ENCODE measurements around the gene CACNA1H.
"Not testable (repeated sequence)": the region's sequence is repeated elsewhere in the genome, so short reads cannot be mapped to it uniquely, and the experiment has no call there.

Gene CACNA1H

DNA sequence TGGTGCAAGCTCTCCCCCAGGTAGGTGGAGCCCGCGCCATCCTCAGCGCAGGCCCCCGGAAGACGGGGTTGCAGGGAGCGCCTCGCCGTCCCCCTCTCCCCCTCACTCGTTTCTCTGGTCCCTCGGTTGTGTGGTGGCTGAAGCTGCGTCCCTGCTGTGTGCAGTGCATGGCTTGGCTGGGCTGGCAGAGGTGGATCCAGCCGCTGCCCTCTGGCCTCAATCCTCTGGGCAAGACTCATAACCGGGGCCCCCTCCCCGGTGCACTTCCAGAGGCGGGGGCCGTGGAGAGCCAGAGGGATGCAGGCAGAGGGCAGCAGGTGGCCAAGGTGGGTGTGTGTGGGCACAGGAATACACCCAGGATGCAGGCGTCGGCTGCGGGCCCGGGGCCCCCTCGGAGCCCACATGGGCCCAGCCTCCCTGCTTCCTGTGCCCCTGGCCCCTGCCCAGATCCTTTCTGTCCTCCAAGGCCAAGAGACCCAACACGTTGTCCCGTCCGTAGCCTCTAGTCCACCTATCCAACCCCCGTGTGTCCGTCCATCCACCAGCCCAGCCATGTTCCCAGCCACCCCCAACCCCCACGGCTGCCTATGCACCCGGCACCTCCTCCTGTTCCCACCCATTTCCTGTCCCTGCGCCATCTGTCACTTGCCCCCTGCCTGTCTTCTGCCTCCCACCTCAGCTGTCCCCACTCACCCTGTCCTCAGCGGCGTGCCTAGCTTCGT lies 62.8 kb downstream of the CACNA1H start:
- DNase-seq, result no peak

GRCh38 chr16:1216296-1216619 lies 63.4 kb downstream of the CACNA1H start:
- no peak for DNase-seq

GRCh38 chr16:1216681-1217400 lies 63.9 kb downstream of the CACNA1H start:
- DNase-seq, result no peak

GRCh38 chr16:1217526-1217925 lies 64.6 kb downstream of the CACNA1H start:
- DNase-seq, result no peak

DNA sequence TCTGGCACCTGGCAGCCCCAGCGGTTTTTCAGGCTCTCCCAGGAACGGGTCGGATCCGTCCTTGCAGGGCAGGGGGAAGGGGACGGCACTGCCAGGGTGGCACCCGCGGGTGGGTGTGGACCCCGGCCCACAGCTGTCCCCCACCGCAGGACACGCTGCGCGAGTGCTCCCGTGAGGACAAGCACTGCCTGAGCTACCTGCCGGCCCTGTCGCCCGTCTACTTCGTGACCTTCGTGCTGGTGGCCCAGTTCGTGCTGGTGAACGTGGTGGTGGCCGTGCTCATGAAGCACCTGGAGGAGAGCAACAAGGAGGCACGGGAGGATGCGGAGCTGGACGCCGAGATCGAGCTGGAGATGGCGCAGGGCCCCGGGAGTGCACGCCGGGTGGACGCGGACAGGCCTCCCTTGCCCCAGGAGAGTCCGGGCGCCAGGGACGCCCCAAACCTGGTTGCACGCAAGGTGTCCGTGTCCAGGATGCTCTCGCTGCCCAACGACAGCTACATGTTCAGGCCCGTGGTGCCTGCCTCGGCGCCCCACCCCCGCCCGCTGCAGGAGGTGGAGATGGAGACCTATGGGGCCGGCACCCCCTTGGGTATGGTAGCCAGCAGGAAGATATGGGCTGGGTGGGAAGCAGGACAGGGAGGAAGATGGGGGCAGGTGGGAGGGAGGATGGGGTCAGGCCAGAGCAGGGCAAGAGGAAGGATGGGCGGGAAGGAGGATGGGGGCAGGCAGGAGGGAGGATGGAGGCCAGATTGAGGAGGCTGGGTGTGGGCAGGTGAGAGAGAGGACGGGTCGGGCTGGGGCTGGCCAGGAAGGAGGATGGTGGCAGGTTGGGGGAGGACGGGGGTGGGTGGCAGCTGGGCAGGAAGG lies 65.4 kb downstream of the CACNA1H start:
- DNase-seq, result no peak

DNA sequence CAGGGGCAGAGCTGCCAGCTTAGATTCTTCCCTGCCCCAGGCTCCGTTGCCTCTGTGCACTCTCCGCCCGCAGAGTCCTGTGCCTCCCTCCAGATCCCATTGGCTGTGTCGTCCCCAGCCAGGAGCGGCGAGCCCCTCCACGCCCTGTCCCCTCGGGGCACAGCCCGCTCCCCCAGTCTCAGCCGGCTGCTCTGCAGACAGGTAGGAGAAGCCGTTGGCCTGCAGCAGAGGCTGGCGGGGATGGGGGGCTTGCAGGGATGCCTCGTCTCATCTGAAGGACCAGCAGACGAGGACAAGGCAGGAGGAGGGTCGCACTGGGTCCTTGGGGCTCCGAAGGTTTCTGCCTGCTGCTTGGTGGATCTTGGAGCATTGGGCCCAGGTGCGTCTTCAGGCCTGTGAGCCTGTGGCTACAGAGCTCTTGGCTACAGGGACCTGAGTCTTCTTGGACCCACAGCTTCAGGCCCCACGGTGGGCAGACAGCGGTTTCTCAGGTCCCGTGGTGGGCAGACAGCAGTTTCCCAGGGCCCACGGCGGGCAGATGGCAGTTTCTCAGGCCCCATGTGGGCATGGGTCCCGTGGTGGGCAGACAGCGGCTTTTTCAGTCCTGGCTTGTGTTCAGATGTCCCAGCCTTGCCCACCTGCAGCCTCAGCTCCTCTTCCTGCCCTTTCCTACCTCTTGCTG lies 66.2 kb downstream of the CACNA1H start:
- DNase-seq, result no peak

- DNase-seq, result no peak
Measured at GRCh38 chr16:1220098-1220728, 67.3 kb downstream of the CACNA1H start.

DNA sequence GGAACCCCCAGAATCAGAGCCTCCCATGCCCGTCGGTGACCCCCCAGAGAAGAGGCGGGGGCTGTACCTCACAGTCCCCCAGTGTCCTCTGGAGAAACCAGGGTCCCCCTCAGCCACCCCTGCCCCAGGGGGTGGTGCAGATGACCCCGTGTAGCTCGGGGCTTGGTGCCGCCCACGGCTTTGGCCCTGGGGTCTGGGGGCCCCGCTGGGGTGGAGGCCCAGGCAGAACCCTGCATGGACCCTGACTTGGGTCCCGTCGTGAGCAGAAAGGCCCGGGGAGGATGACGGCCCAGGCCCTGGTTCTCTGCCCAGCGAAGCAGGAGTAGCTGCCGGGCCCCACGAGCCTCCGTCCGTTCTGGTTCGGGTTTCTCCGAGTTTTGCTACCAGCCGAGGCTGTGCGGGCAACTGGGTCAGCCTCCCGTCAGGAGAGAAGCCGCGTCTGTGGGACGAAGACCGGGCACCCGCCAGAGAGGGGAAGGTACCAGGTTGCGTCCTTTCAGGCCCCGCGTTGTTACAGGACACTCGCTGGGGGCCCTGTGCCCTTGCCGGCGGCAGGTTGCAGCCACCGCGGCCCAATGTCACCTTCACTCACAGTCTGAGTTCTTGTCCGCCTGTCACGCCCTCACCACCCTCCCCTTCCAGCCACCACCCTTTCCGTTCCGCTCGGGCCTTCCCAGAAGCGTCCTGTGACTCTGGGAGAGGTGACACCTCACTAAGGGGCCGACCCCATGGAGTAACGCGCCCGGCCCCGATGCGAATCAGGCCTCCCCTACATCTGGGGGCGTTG lies 68.1 kb downstream of the CACNA1H start:
- no peak for DNase-seq

- no peak for DNase-seq
Measured at GRCh38 chr16:1221628-1222552, 69.0 kb downstream of the CACNA1H start.

- DNase-seq, result no peak
Measured at GRCh38 chr16:1222553-1223354, 69.8 kb downstream of the CACNA1H start.

DNA sequence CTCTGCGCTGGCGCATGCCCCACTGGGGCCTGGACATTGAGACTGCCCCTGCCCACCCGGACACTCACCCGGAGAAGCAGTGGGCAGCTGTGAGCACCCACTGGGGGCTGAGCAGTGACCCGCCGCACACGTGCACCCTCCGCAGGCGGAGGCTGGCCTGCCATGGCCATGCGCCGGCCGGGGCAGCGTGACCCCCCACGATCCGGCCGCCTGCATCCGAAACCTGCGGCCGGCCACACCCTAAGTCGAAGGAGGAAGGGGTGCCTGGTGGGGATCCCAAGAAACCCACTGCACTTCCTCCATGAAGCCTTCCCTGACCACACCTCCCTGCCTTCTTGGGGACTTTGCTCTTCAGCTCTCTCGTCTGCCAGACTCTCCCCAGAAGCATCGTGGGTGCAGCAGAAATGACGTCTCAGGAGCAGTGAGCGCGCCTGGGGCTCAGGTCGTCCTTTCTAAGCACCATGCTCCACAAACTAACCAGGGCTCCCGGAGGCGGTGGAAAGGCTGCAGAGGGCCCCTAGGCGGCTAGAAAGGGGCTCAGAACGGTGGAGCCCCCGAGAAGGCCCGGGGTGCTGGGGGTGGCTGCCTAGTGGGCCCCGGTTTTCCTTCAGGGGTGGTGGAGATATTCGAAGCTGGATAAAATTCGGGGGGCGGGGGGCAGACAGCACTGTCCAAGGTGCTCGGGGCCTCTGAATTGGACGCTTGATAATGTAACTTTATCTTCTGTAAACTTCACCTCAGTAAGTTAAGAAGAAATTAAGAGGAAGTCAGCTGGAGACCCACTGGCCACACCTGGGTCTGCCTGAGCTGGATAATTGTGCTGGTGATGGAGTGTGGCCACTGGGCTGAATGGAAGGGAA lies 70.7 kb downstream of the CACNA1H start:
- DNase-seq, result no peak

- no peak for DNase-seq
Measured at GRCh38 chr16:1224558-1224957, 71.7 kb downstream of the CACNA1H start.

DNA sequence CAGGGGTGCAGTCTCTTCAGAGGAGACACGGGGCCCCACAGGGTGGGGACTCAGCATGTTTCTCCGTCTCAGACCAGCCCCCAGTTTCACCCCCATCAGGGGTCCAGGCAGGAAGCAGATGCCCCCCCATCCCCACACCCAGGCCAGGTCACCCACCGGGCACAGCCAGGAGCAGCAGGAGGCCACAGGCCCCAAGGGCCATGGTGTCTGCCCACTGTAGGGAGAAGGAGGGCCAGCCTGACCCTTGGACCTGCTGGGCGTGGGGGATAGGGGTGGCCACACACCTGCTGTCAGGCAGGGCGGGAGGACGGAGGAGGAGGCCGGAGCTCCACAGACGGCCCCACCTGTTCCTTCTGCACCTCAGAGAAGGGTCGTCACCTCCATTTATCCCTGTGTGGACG lies 72.1 kb downstream of the CACNA1H start, which contains the start of gene TPSG1:
Gene TPSG1, minus strand, starts transcription at position 218 of the 401 bp plus-strand sequence. Its CDS starts 16 bp downstream, at position 202.
- DNase-seq, result no peak

- not testable (repeated sequence) for DNase-seq
Measured at GRCh38 chr16:1225728-1226311, 72.9 kb downstream of the CACNA1H start.

DNA sequence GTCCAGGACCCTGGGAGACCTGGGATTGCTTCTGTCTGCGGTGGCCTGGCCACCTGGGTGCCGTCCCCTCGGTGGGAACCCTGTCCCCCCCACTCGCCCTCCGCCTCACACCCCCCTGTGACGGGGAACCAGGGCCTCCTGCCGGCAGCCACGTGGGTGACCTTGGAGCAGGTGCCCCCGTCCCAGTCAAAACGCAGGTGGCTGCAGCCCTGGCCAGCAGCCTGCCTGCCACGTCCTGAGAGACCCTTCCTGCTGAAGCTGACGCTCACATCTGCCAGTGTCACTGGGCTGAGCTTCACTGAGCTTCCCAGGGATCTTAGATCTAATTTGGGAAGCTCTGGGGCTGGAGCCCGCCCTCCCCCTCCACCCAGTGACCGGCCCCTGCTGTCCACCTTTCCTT lies 73.8 kb downstream of the CACNA1H start:
- not testable (repeated sequence) for DNase-seq

GRCh38 chr16:1228227-1228626 lies 75.3 kb downstream of the CACNA1H start:
- DNase-seq, result not testable (repeated sequence)

DNA sequence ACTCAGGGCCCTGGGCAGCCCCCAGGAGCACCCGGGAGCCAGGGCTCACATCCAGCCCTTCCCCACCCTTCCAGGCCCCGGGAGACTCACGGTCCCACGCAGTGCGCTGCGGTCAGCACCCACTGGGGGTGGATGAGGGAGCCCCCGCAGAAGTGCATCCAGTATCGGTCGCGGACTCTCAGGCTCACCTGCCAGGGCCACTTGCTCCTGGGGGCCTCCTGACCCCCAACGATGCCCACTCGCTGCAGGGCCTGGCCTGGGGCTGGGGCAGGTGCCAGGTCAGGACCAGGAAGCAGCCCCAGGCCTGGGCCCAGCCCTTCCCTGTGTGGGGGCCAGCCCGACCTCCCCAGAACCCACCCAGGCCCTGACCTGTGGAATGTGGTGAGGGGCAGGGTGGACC lies 76.6 kb downstream of the CACNA1H start:
- not testable (repeated sequence) for DNase-seq

DNA sequence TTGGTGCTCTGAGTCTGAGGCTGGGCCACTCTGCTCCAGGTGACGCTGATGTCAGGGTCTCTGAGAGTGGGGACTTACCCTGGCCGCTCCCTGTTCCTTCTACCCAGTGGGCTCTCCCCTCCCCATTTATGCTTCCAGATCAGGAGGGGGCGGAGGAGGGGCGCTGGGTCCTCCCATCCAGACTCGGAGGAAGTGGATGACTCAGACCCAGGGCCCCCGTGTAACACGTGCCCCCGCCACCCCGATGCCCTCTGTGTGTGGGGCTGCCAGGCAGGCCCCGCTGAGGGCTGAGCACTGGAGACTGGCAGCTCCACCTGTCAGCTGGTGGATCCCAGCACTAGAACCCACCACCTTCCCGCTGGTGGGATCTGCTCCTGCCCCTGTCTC lies 77.2 kb downstream of the CACNA1H start, which contains the start of gene TPSB2:
Gene TPSB2, minus strand, starts transcription at position 101 of the 387 bp plus-strand sequence. CDS start 233 bp downstream, outside the sequence.
- DNase-seq, result not testable (repeated sequence)
